HL-60/S4 (cell line): ENCODE results near the gene ATL1.

Experiments
- in situ Hi-C: fragments of 300-500 bp; cut with MboI; formaldehyde crosslinking; loops from 2 replicates; pipeline ENCODE4 v1.14.3; 2022; ENCODE audit warnings: low sequenced_read_pairs

The ATL1 gene

GRCh38 chr14:50559990-50560930, at the start of gene ATL1:
TSS of gene ATL1 (plus strand) at chr14:50560145. CDS start at chr14:50560266, 121 bp downstream.
- in situ Hi-C loops: no loop called here

GRCh38 chr14:50510157-50510556, 49.8 kb upstream of the ATL1 start:
- in situ Hi-C loops: no loop called here

GRCh38 chr14:50512463-50512862, 47.5 kb upstream of the ATL1 start:
- in situ Hi-C loops: no loop called here

- in situ Hi-C loops: no loop called here
Measured at GRCh38 chr14:50516091-50516490, 43.9 kb upstream of the ATL1 start.

- in situ Hi-C loops: loop anchor here (10.0 kb wide), 1 partner anchor 196 kb away; no protein-coding TSS in a partner anchor
Measured at GRCh38 chr14:50520947-50521815, 38.8 kb upstream of the ATL1 start.

GRCh38 chr14:50521912-50522341, 38.0 kb upstream of the ATL1 start:
- in situ Hi-C loops: loop anchor here (10.0 kb wide), 1 partner anchor 197 kb away; no protein-coding TSS in a partner anchor

- in situ Hi-C loops: loop anchor here (10.0 kb wide), 1 partner anchor 199 kb away; no protein-coding TSS in a partner anchor
Measured at GRCh38 chr14:50523271-50524041, 36.5 kb upstream of the ATL1 start.

GRCh38 chr14:50524060-50524459, 35.9 kb upstream of the ATL1 start:
- in situ Hi-C loops: loop anchor here (10.0 kb wide), 1 partner anchor 199 kb away; no protein-coding TSS in a partner anchor

- in situ Hi-C loops: loop anchor here (10.0 to 25.0 kb wide), 3 partner anchors 200 to 663 kb away; partner anchors contain the start of gene NEMF
Measured at GRCh38 chr14:50524731-50525515, 35.0 kb upstream of the ATL1 start.

- in situ Hi-C loops: loop anchor here (10.0 to 25.0 kb wide), 3 partner anchors 203 to 666 kb away; partner anchors contain the start of gene NEMF
Measured at GRCh38 chr14:50528000-50528399, 31.9 kb upstream of the ATL1 start.

- in situ Hi-C loops: loop anchor here (10.0 to 25.0 kb wide), 3 partner anchors 205 to 667 kb away; partner anchors contain the start of gene NEMF
Measured at GRCh38 chr14:50529288-50530179, 30.4 kb upstream of the ATL1 start.

GRCh38 chr14:50530358-50530757, 29.6 kb upstream of the ATL1 start:
- in situ Hi-C loops: loop anchor here (25.0 kb wide), 2 partner anchors 393 to 668 kb away; partner anchors contain the start of gene NEMF

GRCh38 chr14:50530794-50531365, 29.1 kb upstream of the ATL1 start:
- in situ Hi-C loops: loop anchor here (25.0 kb wide), 2 partner anchors 394 to 669 kb away; partner anchors contain the start of gene NEMF

- in situ Hi-C loops: loop anchor here (25.0 kb wide), 2 partner anchors 395 to 670 kb away; partner anchors contain the start of gene NEMF
Measured at GRCh38 chr14:50531595-50532501, 28.1 kb upstream of the ATL1 start.

- in situ Hi-C loops: loop anchor here (25.0 kb wide), 2 partner anchors 395 to 670 kb away; partner anchors contain the start of gene NEMF
Measured at GRCh38 chr14:50532502-50533240, 27.3 kb upstream of the ATL1 start, which contains the start of gene MAP4K5. TSS of gene MAP4K5 (minus strand) at chr14:50532569. CDS start at chr14:50532049, 520 bp downstream.

GRCh38 chr14:50533241-50533705, 26.7 kb upstream of the ATL1 start:
- in situ Hi-C loops: loop anchor here (25.0 kb wide), 2 partner anchors 396 to 671 kb away; partner anchors contain the start of gene NEMF
